Caco-2 (cell line): ENCODE measurements around the gene TMEM89. TPM values are rescaled to one million over a fixed set of nuclear protein-coding genes. Genes with fewer than 3 reads are reported as not detected.

Experiments
- BruUV-seq: library from RNA; stranded (reverse); fragments of 400-500 nt; replicated peaks from 2 replicates; lab custom pipeline; 2021; lab: Mats Ljungman, UMichigan
- CTCF ChIA-PET: fragments of 300-600 bp; sonication (Branson Sonifier 250); formaldehyde crosslinking; loops from one replicate; lab custom pipeline; 2022; ENCODE audit warnings: antibody characterized with exemption; lab: Charles Lee
- POLR2A ChIA-PET: fragments of 300-600 bp; sonication (Branson Sonifier 250); formaldehyde crosslinking; loops from one replicate; lab custom pipeline; 2022; ENCODE audit warnings: antibody characterized with exemption; lab: Charles Lee
- DNase-seq, 2 experiments: peaks; one replicate each; pipeline versions ENCODE4 v3.0.0 to v3.0.0-alpha.2; 2020 to 2022
- H3K27me3 ChIP-seq: replicated peaks from 2 replicates; pipeline ENCODE4 v1.6.0; 2011; ENCODE audit warnings: low read length; ENCODE audit not compliant: control insufficient read depth, insufficient read depth
- H3K36me3 ChIP-seq: 2 replicates; pipeline ENCODE4 v1.5.1; 2011; ENCODE audit warnings: low read length; ENCODE audit not compliant: control insufficient read depth, insufficient read depth
- H3K4me1 ChIP-seq: fragments of 250-450 bp; sonication (Bioruptor Pico); 2 replicates; pipeline ENCODE4 v1.5.1; 2020; ENCODE audit warnings: mild to moderate bottlenecking
- H3K4me3 ChIP-seq: 2 replicates; pipeline ENCODE4 v1.5.1; 2011; ENCODE audit warnings: low read depth, mild to moderate bottlenecking, control low read depth, low read length
- H3K9me3 ChIP-seq: fragments of 250-450 bp; sonication (Bioruptor Pico); 2 replicates; pipeline ENCODE4 v1.5.1; 2020; ENCODE audit warnings: mild to moderate bottlenecking, moderate library complexity
- H3K27ac Mint-ChIP-seq: one replicate; pipeline ENCODE4 v1.8.0; 2022; ENCODE audit warnings: mixed read lengths; ENCODE audit not compliant: unreplicated experiment
- H3K27me3 Mint-ChIP-seq: one replicate; pipeline ENCODE4 v1.8.0; 2022; ENCODE audit warnings: mixed read lengths; ENCODE audit not compliant: insufficient read depth, unreplicated experiment
- H3K36me3 Mint-ChIP-seq: one replicate; pipeline ENCODE4 v1.8.0; 2022; ENCODE audit warnings: mild to moderate bottlenecking, mixed read lengths; ENCODE audit not compliant: insufficient read depth, unreplicated experiment
- H3K4me1 Mint-ChIP-seq: one replicate; pipeline ENCODE4 v1.8.0; 2022; ENCODE audit warnings: low read depth, mixed read lengths; ENCODE audit not compliant: unreplicated experiment
- H3K4me3 Mint-ChIP-seq: one replicate; pipeline ENCODE4 v1.8.0; 2022; ENCODE audit warnings: mild to moderate bottlenecking, moderate library complexity, mixed read lengths; ENCODE audit not compliant: unreplicated experiment
- H3K9me3 Mint-ChIP-seq: one replicate; pipeline ENCODE4 v1.8.0; 2022; ENCODE audit warnings: mixed read lengths; ENCODE audit not compliant: unreplicated experiment
- intact Hi-C: fragments of 100-400 bp; cut with micrococcal nuclease; formaldehyde crosslinking; loops from one replicate; pipeline ENCODE4 v1.10.0; 2022; ENCODE audit not compliant: unreplicated experiment
- total RNA-seq: library from RNA; stranded (reverse); gene quantifications from 2 replicates; pipeline ENCODE4 v1.2.3, GENCODE V29; 2022
- TF ChIP-seq, protein P1 (sequence below), 2 experiments: fragments of 200-600 bp in 1 of 2; IDR thresholded peaks; 1 replicate in 1 of 2; 2 replicates in 1 of 2; pipeline versions ENCODE4 v1.5.1 to v1.8.0; 2011 to 2022; ENCODE audit warnings: antibody characterized with exemption in 1 of 2, control low read depth in 1 of 2, inconsistent platforms in 1 of 2, low read depth in 1 of 2, low read length in 1 of 2, mild to moderate bottlenecking in 1 of 2, moderate library complexity in 1 of 2; ENCODE audit not compliant: insufficient read depth in 1 of 2, severe bottlenecking in 1 of 2, unreplicated experiment in 1 of 2

The TMEM89 gene
- total RNA-seq, 1 experiment from 2014 or later, result not detected

GRCh38 chr3:48628277-48629017 lies 6.9 kb upstream of the TMEM89 start:
- Mint-ChIP-seq H3K27ac (no peak overlapping the region), H3K9me3 (no peaks in the 10 kb centered on the region), H3K4me1 (peaks cover under 1% of the 10 kb centered on the region), H3K27me3 (no peaks in the 10 kb centered on the region), H3K4me3 (no peak overlapping the region), H3K36me3 (peaks cover 16% of the 10 kb centered on the region)
- BruUV-seq, result no TSS peak
- ChIA-PET POLR2A (no interaction called here), CTCF (no interaction called here)
- H3K4me1 ChIP-seq, result no peaks in the 10 kb centered on the region
- no peaks in the 10 kb centered on the region for H3K27me3 ChIP-seq
- no peak for DNase-seq
- TF ChIP-seq, protein P1, sequence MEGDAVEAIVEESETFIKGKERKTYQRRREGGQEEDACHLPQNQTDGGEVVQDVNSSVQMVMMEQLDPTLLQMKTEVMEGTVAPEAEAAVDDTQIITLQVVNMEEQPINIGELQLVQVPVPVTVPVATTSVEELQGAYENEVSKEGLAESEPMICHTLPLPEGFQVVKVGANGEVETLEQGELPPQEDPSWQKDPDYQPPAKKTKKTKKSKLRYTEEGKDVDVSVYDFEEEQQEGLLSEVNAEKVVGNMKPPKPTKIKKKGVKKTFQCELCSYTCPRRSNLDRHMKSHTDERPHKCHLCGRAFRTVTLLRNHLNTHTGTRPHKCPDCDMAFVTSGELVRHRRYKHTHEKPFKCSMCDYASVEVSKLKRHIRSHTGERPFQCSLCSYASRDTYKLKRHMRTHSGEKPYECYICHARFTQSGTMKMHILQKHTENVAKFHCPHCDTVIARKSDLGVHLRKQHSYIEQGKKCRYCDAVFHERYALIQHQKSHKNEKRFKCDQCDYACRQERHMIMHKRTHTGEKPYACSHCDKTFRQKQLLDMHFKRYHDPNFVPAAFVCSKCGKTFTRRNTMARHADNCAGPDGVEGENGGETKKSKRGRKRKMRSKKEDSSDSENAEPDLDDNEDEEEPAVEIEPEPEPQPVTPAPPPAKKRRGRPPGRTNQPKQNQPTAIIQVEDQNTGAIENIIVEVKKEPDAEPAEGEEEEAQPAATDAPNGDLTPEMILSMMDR (IDR thresholded peaks at IDR 0.05; ENCODE audit: insufficient read depth in 1 of 2, low read depth in 1 of 2, low read length in 1 of 2, severe bottlenecking in 1 of 2, unreplicated experiment in 1 of 2), result no peak
- no peak overlapping the region for H3K4me3 ChIP-seq
- H3K9me3 ChIP-seq, result no peaks in the 10 kb centered on the region
- peaks cover 4% of the 10 kb centered on the region for H3K36me3 ChIP-seq
- intact Hi-C loops, result no loop called here

DNA sequence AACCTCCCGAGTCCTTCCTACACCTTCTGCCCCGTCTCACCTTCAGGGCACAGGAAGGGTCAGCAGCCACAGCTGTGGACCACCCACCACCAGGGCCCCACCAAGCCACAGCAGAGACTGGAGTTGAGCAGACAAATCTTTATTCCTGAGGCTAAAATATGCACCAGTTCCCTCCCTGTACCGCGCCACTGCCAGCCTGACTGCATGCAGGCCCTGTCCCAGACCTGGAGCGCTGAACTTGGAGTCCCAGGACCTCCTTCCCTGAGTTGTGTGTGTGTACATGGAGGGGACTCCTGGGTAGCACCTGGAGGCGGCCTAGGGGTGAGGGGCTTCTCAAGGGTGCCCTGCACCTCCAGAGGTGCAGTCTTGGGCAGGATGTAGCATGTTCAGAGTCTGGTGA lies 4.0 kb upstream of the TMEM89 start:
- no peaks in the 10 kb centered on the region for H3K9me3 Mint-ChIP-seq
- no peak overlapping the region for H3K4me3 Mint-ChIP-seq
- intact Hi-C loops, result no loop called here
- H3K9me3 ChIP-seq, result no peaks in the 10 kb centered on the region
- H3K27me3 Mint-ChIP-seq, result no peaks in the 10 kb centered on the region
- no peaks in the 10 kb centered on the region for H3K4me1 Mint-ChIP-seq
- no peaks in the 10 kb centered on the region for H3K4me1 ChIP-seq
- TF ChIP-seq, protein P1 (IDR thresholded peaks at IDR 0.05; ENCODE audit: insufficient read depth in 1 of 2, low read depth in 1 of 2, low read length in 1 of 2, severe bottlenecking in 1 of 2, unreplicated experiment in 1 of 2), result no peak
- DNase-seq, result no peak
- H3K4me3 ChIP-seq, result no peak overlapping the region
- no peaks in the 10 kb centered on the region for H3K27me3 ChIP-seq
- no peak overlapping the region for H3K27ac Mint-ChIP-seq
- POLR2A ChIA-PET, result no interaction called here
- CTCF ChIA-PET, result no interaction called here
- H3K36me3 ChIP-seq, result peaks cover 6% of the 10 kb centered on the region
- no TSS peak for BruUV-seq
- H3K36me3 Mint-ChIP-seq, result peaks cover 28% of the 10 kb centered on the region

GRCh38 chr3:48624767-48625166 lies 3.2 kb upstream of the TMEM89 start:
- POLR2A ChIA-PET, result interaction anchor here (0.6 kb wide), 1 partner anchor 18 kb away, joined by 3 read pairs; no protein-coding TSS in a partner anchor
- H3K9me3 Mint-ChIP-seq, result no peaks in the 10 kb centered on the region
- H3K4me3 Mint-ChIP-seq, result no peak overlapping the region
- no peaks in the 10 kb centered on the region for H3K27me3 Mint-ChIP-seq
- CTCF ChIA-PET, result interaction anchor here (1.7 kb wide), 1 partner anchor 10 kb away, joined by 7 read pairs; the partner anchor contains the start of gene SLC26A6
- Histone ChIP-seq H3K4me1 (peaks cover 3% of the 10 kb centered on the region), H3K4me3 (no peak overlapping the region), H3K27me3 (no peaks in the 10 kb centered on the region), H3K9me3 (no peaks in the 10 kb centered on the region), H3K36me3 (peaks cover 5% of the 10 kb centered on the region)
- intact Hi-C loops, result no loop called here
- peaks cover 25% of the 10 kb centered on the region for H3K36me3 Mint-ChIP-seq
- no peak for DNase-seq
- peak overlapping the region; percentile 45 for H3K27ac Mint-ChIP-seq
- TF ChIP-seq, protein P1 (IDR thresholded peaks at IDR 0.05; ENCODE audit: insufficient read depth in 1 of 2, low read depth in 1 of 2, low read length in 1 of 2, severe bottlenecking in 1 of 2, unreplicated experiment in 1 of 2), result no peak
- no peaks in the 10 kb centered on the region for H3K4me1 Mint-ChIP-seq
- BruUV-seq, result no TSS peak
